ENCODE measurements around the gene ALDH1B1. TPM values are rescaled to one million over a fixed set of nuclear protein-coding genes. Genes with fewer than 3 reads are reported as not detected.

Gene ALDH1B1
- polyA plus RNA-seq, 1 experiment = 38.4 TPM

DNA sequence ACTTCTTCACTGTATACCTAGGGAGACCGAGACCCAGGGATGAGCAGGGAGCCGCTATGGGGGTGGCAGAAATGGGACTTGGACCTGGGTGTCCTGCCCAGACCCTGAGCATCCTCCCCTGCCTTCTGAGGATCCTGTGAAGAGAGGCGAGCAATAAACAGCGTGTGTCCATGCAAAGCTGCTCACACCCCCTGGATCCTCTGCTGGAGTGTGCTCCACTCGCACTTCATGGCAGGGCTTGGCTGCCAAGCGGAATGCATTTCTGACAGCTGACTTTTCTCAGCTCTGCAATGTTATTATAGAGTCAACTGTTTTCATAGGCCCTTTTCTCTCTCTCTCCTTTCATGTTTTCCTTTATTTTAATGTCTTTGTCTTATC lies 31.0 kb upstream of the ALDH1B1 start:
- DNase-seq (ENCODE audit: low read depth) = no peak
- H3K27me3 ChIP-seq (ENCODE audit: control insufficient read depth, insufficient read depth, low read length) = no peaks in the 10 kb centered on the region
- no peak overlapping the region for H3K4me3 ChIP-seq (ENCODE audit: low read depth, low read length)
- H3K36me3 ChIP-seq (ENCODE audit: control insufficient read depth, insufficient read depth, low read length) = no peaks in the 10 kb centered on the region
- CTCF ChIA-PET = interaction anchor here (1.0 to 2.4 kb wide), 3 partner anchors 273 to 459 kb away, joined by 3 to 10 read pairs (median 6); no protein-coding TSS in a partner anchor
- TF ChIP-seq, protein P1, sequence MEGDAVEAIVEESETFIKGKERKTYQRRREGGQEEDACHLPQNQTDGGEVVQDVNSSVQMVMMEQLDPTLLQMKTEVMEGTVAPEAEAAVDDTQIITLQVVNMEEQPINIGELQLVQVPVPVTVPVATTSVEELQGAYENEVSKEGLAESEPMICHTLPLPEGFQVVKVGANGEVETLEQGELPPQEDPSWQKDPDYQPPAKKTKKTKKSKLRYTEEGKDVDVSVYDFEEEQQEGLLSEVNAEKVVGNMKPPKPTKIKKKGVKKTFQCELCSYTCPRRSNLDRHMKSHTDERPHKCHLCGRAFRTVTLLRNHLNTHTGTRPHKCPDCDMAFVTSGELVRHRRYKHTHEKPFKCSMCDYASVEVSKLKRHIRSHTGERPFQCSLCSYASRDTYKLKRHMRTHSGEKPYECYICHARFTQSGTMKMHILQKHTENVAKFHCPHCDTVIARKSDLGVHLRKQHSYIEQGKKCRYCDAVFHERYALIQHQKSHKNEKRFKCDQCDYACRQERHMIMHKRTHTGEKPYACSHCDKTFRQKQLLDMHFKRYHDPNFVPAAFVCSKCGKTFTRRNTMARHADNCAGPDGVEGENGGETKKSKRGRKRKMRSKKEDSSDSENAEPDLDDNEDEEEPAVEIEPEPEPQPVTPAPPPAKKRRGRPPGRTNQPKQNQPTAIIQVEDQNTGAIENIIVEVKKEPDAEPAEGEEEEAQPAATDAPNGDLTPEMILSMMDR (IDR thresholded peaks at IDR 0.05; ENCODE audit: insufficient read depth, low read depth, low read length) = no peak
- POLR2A ChIA-PET = no interaction called here

DNA sequence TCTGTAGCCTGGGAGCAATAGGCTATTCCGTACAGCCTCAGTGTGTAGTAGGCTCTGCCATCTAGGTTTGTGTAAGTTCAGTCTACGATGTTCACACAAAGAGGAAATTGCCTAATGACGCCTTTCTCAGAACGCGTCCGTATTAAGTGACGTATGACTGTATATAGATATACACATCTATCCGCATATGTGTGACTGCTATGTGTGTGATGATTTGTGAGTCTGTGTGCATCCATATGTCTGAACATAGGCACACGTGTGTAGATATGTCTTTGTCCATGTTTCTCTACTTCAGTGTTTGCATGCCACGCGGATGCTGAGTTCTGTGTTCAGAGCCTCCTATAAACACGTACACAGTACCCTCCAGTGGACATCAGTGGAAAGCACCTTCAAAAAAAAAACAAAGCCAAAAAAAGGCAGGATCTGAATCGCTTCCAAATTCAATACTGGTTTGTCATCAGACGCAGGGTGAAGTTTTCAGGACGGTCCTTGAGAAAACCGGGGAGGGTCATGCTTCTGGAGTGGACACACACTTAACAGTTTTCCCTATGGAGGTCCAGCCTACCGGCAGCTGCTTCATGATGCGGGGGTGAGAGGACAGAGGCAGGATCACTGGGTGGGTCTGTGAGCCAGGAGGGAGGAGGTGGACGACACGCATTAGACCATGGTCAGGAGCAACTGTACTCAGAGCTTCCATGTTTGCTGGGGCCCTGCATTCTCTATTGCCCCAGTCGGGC lies 29.5 kb upstream of the ALDH1B1 start:
- Histone ChIP-seq H3K36me3 (ENCODE audit: control insufficient read depth, insufficient read depth, low read length) (no peaks in the 10 kb centered on the region), H3K4me3 (ENCODE audit: low read depth, low read length) (no peak overlapping the region), H3K27me3 (ENCODE audit: control insufficient read depth, insufficient read depth, low read length) (no peaks in the 10 kb centered on the region)
- DNase-seq (ENCODE audit: low read depth) = peak; percentile 39
- CTCF ChIA-PET = interaction anchor here (0.6 to 1.8 kb wide), 15 partner anchors 9 to 479 kb away, joined by 3 to 12 read pairs (median 4); partner anchors contain the start of gene SLC25A51
- TF ChIP-seq, protein P1 (IDR thresholded peaks at IDR 0.05; ENCODE audit: insufficient read depth, low read depth, low read length) = peak; percentile 72
- POLR2A ChIA-PET = no interaction called here

DNA sequence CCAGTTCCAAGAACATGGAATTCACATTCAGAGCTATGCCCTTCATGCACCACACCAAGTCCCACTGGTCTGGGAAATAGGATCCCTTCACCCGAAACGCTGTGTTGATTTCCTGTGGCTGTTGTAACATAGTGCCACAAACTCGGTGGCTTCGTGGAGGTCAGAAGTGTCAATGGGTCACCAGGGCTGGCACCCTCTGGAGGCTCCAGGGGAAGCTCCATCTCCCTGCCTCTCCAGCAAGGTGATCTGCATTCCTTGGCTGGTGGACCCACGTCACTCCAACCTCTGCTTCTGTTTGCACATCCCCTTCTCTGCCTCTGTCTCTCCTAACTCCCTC lies 28.9 kb upstream of the ALDH1B1 start:
- TF ChIP-seq, protein P1 (IDR thresholded peaks at IDR 0.05; ENCODE audit: insufficient read depth, low read depth, low read length) = no peak
- no peaks in the 10 kb centered on the region for H3K27me3 ChIP-seq (ENCODE audit: control insufficient read depth, insufficient read depth, low read length)
- no peak overlapping the region for H3K4me3 ChIP-seq (ENCODE audit: low read depth, low read length)
- CTCF ChIA-PET = interaction anchor here (0.6 to 1.8 kb wide), 14 partner anchors 10 to 480 kb away, joined by 3 to 12 read pairs (median 4); partner anchors contain the start of gene SLC25A51
- DNase-seq (ENCODE audit: low read depth) = no peak
- POLR2A ChIA-PET = no interaction called here
- no peaks in the 10 kb centered on the region for H3K36me3 ChIP-seq (ENCODE audit: control insufficient read depth, insufficient read depth, low read length)

DNA sequence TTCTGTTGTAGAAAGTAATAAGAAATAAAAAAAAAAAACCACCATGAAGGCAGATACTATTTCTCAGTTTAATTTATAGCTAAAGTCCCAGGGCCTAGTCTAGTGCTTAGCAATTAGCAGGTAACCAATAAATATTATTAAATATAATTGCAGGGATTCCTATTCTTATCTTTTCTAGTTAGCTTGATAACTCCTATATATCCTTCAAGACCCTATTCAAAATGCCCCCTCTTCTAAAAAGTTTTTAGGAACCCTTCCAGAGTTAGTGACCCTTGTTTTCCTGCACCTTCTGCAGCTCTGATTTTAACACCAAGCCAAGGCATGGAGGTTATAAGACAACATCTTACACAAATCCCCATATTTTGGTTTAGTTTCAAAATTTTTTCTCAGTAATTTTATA lies 24.6 kb upstream of the ALDH1B1 start:
- ChIA-PET CTCF (no interaction called here), POLR2A (interaction anchor here (0.6 kb wide), 1 partner anchor 317 kb away, joined by 3 read pairs; no protein-coding TSS in a partner anchor)
- Histone ChIP-seq H3K27me3 (ENCODE audit: control insufficient read depth, insufficient read depth, low read length) (peaks cover 3% of the 10 kb centered on the region), H3K4me3 (ENCODE audit: low read depth, low read length) (no peak overlapping the region), H3K36me3 (ENCODE audit: control insufficient read depth, insufficient read depth, low read length) (no peaks in the 10 kb centered on the region)
- no peak for DNase-seq (ENCODE audit: low read depth)
- TF ChIP-seq, protein P1 (IDR thresholded peaks at IDR 0.05; ENCODE audit: insufficient read depth, low read depth, low read length) = no peak

DNA sequence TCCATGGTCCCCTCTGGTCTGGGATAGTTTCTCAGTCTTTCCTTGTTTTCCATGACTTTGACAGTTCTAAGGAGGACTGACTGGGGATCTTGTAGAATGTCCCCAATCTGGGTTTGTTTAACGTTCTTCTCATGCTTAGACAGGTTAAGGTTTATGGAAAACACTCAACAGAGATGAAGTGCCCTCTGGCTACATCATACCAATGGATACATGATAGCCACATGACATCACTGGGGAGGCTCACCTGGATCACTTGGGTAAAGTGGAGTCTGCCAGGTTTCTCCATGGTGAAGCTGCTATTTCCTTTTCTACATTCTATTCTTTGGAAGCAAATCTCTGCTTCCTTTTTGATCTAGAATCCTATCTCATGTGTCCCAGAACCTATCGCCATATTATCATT lies 23.8 kb upstream of the ALDH1B1 start:
- TF ChIP-seq, protein P1 (IDR thresholded peaks at IDR 0.05; ENCODE audit: insufficient read depth, low read depth, low read length) = no peak
- H3K36me3 ChIP-seq (ENCODE audit: control insufficient read depth, insufficient read depth, low read length) = no peaks in the 10 kb centered on the region
- H3K27me3 ChIP-seq (ENCODE audit: control insufficient read depth, insufficient read depth, low read length) = peaks cover 5% of the 10 kb centered on the region
- H3K4me3 ChIP-seq (ENCODE audit: low read depth, low read length) = no peak overlapping the region
- CTCF ChIA-PET = no interaction called here
- POLR2A ChIA-PET = no interaction called here
- no peak for DNase-seq (ENCODE audit: low read depth)

Measured in BJ (cell line).